KBM-7 (cell line): ENCODE data around the gene KRT26.
A peak's percentile ranks its signal among the peaks of the same experiment; 100 is the strongest.
"Not testable (repeated sequence)": the region's sequence is repeated elsewhere in the genome, so short reads cannot be mapped to it uniquely, and the experiment has no call there.

Experiments used
- DNase-seq: peaks from one replicate; pipeline ENCODE4 v3.0.0-alpha.2; 2015
- in situ Hi-C: fragments of 300-500 bp; cut with MboI; formaldehyde crosslinking; loops from 2 replicates; pipeline ENCODE4 v1.14.3; 2020; ENCODE audit warnings: low sequenced_read_pairs, low pct_unique_long_range_greater_than_20kb, mixed read lengths

The KRT26 gene

GRCh38 chr17:40748666-40749065 is 23.3 kb downstream of the KRT26 start:
- DNase-seq, in situ Hi-C loops: not testable (repeated sequence)

GRCh38 chr17:40738553-40738952 is 33.4 kb downstream of the KRT26 start:
- in situ Hi-C loops = no loop called here
- no peak for DNase-seq

- in situ Hi-C loops = no loop called here
- no peak for DNase-seq
These were observed 37.0 kb downstream of the KRT26 start for GRCh38 chr17:40735016-40735415.

GRCh38 chr17:40734018-40734417 is 38.0 kb downstream of the KRT26 start:
- in situ Hi-C loops = no loop called here
- no peak for DNase-seq

- DNase-seq = no peak
- in situ Hi-C loops = no loop called here
These were observed 41.0 kb downstream of the KRT26 start for GRCh38 chr17:40730970-40731369.

DNA sequence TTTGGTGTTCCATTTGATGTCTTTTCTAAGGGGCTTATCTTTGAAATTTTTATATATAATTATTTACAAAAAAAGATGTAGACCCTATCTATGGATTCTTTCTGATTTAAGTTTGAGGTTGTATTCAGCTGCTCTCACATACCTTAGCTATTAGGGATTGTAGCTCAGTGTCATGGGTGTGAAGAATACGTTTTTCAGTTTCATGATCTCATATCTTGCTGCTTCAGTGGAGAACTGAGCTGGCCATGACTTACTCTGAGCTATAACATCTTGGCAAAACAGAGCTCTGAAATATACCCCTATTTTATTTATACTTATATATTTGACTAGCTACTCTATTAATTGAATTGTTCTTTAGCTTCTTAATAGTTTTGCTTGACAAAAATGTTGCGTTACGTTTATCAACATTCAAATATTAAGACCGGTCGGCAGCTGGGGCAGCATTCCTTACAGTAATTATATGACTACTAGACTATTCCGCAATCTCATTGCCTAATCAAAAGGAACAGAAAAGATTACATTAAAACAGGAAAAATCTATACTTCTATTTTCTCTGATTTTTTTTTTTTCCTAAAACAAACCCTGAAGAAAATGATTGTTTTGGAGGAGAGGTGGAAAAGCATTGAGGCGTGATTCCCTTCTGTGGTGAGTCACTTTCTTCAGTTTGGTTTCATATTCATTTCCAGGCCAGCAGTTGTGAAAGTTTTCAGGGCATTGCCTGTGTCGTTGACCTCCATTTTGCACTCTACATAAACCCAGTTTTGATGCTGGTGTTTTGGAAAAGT is 44.4 kb downstream of the KRT26 start:
- in situ Hi-C loops = no loop called here
- DNase-seq = peak; percentile 54

DNA sequence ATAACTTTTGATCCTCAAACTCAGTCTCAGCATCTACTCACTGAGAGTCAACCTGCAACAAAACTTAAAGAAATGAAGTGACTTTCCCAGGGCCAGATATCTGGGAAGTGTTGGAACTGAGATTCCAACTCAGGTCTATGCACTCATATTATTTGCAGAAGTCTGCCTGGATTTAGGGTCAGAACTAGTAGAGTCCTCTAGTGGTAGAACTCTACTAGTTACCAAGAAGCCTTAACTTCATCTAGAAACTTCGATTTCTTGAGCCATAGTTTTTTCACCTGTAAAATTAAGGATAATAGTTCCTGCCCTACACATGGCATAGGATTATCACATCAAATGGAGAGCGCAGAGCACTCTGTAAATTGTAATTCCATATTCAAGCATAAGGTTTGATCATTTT is 45.1 kb downstream of the KRT26 start:
- in situ Hi-C loops = no loop called here
- no peak for DNase-seq

- in situ Hi-C loops = no loop called here
- no peak for DNase-seq
These were observed 47.3 kb downstream of the KRT26 start for GRCh38 chr17:40724656-40725055.

DNA sequence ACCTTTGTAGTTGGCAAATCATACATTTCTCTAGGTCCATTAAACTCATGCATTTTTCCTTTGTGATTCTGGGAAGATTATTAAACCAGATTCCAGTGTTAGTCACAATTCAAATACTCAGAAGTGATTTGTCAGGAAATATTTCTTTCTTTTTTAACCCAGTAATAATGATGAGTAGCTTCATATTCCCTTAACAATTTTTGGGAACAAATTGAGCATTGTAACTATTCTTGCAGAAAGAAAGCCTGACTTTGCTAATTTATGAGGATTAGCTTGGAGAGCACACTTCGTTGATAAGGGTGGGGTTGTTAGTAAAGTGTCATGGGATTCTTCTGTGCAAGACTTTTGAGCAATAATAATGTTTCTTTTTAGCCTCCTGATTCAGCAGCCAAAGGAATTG is 49.8 kb downstream of the KRT26 start:
- in situ Hi-C loops = no loop called here
- no peak for DNase-seq

GRCh38 chr17:40720899-40721298 is 51.1 kb downstream of the KRT26 start:
- DNase-seq = no peak
- in situ Hi-C loops = no loop called here

GRCh38 chr17:40718930-40719329 is 53.1 kb downstream of the KRT26 start:
- no peak for DNase-seq
- in situ Hi-C loops = no loop called here

- DNase-seq = no peak
- in situ Hi-C loops = no loop called here
These were observed 54.2 kb downstream of the KRT26 start for GRCh38 chr17:40717776-40718175.
